Stimulated activated CD4-positive, alpha-beta T cell treated with anti-CD3 and anti-CD28 coated beads, Interleukin-1b, Interleukin-23, amount 100 ng/mL, for 48 hours (primary cell): ENCODE results near the gene ACO1.

Experiments used
- DNase-seq: peaks from one replicate; pipeline ENCODE4 v3.0.0-alpha.2; 2020

Gene ACO1

DNA sequence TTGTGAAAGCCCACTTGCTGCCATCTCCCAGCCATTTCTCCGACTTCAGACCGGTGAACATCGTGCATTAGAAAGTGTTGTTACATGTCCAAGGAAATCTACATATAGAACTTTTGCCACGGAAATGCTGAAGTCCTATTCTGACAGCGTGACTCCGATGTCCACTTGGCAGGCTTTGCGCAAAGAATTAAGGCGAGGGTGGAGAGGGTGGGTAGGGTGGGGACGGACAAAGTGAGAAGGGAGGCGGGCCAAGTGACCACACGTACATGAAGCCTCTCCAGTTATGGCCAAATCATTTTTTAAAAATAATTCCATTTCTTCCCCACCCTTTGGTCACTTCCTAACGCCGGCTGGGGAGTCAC lies 460 bp upstream of the ACO1 start:
- no peak for DNase-seq

DNA sequence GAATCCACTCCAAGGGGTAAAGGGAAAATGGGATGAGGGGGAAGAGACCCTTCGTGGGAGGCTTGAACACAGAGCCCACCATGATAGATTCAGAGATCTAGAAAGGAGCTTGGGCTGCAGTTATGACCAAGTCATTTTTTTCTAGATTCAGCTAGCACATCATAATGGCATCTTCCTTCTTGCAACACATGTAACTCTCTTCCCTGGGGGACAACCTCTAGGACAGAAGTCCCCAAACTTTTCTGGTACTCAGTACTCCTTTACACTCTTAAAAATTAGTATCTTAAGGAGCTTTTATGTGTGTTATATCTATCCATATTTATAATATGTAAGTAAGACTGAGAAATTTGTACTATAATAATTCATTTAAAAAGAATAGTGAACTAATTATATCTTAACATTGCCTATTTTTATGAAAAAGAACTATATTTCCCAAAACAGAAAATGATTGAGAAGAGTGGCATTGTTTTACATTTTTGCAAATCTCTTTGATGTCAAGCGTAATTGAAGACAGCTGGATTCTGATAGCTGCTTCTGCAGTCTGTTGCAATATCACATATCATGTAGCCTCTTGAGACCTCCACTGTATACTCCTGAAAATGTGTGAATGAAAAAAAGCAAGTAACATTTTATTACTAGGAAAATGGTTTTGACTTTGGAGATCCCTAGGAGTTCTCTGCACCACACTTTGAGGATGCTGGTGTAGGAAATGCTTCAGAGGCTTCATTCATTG lies 875 bp downstream of the ACO1 start:
- no peak for DNase-seq

DNA sequence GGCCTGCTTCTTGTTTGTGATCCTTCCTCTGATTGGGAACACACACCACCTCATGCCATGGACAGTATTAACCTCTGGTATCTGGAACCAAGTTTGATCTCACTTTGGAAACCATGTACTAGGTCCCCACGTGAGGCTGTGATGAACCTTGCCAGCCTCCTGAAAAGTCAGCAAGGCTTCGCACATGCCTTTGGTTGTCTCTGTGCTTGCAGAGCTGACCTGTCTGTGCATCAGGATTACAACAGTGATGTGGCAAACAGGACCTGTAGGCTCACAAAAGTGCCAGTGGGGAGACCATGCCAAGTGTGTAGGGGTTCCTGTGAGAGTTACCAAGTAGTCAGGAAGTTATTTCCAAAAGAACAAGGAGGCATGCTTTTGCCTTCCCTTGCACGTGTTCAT lies 1.4 kb downstream of the ACO1 start:
- no peak for DNase-seq

- DNase-seq: no peak
Measured at GRCh38 chr9:32387256-32387655, 2.8 kb downstream of the ACO1 start.

- DNase-seq: no peak
Measured at GRCh38 chr9:32389365-32389764, 4.9 kb downstream of the ACO1 start.

DNA sequence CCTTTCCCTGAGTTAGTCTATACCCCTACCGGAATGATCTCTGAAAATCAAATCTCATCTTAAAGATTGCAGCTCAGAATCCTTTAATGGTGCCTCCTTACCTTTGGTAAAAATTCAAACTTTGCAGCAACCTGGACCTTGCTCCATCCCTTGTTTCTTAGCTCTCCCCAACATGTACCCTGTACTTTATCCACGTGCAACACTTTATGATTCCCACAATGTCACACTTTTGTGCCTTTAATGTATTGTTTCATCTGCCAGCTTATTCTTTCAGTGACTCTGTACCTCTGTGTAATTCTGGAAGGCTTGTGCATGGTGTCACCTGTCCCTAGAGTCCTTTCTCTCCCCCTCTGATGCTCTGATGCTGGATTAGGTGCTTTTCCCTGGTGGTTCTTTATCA lies 9.5 kb downstream of the ACO1 start:
- DNase-seq: no peak

DNA sequence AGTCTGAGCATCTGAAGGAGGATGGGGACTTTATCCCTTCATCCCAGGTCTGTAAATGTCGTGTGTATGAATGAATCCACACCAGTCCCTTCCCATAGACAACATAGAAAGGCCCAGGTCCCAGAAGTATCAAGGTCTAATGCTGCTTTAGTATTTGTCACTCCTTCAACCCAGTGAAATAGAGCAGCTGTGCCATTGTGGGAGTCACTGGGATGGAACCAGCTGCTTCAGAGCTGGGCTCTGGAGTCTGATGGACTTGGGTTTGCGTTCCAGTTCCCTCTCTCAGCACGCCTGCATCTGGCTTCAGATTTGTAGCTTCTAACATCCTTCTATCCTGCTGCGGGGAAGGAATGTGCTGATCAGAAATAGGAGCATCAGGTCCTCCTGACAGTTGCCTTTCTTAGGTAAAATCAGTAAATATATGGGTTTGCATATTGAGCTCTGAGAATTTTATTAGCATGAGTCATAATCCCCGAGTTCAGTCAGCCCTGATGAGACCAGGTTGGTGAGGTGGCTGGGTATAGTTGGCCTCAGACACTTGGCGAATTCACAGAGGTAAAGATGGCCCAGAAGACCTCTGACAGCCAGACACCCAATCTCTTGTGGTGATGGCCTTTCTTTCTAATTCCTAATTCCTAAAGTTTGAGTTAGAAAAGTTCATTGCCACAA lies 10.1 kb downstream of the ACO1 start:
- no peak for DNase-seq

DNA sequence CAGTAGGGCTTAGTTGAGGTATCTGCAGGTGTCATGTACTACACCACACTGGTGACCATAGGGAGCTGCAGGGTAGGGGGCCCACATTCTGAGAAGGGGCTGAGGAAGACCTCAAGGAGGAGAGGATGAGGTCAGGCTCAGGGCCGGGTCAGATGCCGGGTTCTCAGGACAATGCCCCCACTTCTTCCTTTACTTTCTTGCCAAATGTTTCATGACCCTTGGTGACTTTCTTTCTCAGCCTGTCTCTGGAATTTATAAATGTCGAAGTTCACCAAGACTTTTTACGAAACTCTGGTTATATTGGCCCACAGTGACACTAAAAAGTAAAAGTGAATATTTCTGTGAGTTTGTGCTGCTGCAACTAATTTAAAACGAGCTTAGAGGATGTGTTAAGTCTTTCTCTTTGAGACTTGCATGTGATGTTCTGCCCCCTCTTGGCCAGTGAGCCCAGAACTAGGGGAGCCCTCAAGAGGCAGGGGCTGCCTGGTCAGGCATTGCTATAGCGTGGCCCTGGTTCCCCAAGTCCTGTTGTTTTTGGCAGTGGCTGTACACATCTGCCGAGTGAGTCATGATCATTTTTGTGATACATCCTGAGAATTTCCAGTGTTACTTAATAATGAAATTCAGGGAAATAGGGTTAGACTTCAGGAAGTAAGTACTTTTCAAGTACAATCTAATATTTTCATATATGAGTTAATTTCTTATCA lies 11.2 kb downstream of the ACO1 start:
- DNase-seq: no peak

DNA sequence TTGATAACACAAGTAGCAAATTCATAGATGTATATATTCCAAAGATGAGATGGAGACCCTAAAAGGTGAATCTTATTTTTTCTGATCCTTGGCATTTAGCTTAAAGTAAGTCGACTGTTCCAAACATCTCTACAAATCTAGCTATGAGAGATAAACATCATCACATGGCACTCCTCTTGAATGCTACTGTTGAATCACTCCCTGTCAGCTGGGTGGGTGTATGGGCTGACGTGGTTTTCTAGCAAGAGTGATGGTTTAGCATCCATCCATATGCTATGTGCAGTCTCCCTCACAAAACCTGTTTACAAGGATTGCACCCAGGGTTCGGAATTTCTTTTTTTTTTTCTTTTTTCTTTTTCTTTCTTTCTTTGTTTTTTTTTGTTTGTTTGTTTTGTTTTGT lies 13.8 kb downstream of the ACO1 start:
- DNase-seq: no peak

GRCh38 chr9:32399110-32399815 lies 14.8 kb downstream of the ACO1 start:
- DNase-seq: no peak

DNA sequence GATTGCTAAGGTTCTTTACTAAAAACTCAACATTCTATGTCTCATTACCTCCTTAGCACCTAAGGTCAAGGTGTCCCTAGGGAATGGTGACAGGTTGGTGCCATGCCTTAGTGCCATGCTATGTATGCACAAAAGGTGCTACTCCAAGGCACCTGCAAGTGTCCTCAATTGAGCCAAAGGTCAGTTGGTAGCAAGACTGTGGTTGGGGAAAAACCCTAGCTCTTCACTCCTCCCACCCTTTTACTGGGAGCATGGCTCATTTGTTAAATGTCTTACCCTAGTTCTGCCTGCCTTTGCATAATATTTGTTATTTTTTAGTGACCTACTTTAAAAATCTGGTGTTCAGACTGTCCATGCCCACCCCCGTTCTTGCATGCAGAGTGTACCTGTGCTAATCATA lies 17.0 kb downstream of the ACO1 start:
- DNase-seq: no peak

DNA sequence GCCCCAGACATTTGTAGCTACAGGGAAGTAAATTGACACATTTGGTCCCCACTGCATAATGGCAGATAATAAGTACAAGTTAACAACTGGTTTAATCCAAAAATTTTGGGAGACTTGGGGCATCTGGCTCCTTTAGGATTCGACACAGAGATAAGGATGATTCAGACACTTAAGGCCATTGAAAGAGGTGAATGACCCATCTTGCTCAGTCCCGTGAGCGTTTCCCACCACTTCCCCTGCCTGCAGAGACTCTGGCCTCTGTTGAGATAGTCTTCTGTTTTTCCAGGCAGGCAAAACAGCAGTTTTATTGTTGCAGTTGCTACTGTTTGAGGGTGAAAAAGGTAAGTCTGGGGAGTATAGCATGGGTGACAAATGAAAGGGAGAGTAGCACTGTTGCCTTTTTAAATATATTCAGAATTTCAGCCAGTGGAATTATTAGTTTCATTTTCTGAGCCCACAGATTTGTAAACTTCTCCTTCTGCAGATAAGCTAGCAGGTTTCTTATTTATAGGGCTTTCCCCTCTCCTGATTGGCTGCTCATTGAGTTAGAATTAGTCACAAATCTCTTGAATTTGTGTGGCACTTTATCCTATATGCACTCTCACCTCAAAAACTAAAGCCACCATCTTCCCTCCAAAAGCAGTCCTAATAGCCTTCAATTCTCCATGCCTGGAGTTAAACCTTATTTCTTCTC lies 19.3 kb downstream of the ACO1 start:
- no peak for DNase-seq

- DNase-seq: no peak
Measured at GRCh38 chr9:32404402-32404801, 20.0 kb downstream of the ACO1 start.

DNA sequence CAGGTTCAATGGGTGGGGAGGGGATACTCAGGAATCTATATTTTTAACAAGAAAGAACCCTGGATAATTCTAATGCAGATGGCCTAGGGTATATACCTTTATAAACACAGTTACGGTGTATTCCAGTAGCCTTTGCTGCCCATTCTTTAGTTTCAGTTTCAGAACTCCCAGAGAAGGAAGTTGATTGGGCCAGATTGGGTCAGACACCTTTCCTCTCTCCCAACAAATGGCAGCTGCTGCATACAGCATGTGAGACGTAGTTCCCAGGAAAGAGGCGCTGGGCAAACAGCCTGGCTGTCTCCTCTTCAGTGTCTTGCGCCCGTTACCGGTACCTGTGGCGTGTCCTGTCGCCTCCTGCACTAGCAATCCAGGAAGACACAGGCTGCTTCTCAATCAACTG lies 20.4 kb downstream of the ACO1 start:
- DNase-seq: no peak

DNA sequence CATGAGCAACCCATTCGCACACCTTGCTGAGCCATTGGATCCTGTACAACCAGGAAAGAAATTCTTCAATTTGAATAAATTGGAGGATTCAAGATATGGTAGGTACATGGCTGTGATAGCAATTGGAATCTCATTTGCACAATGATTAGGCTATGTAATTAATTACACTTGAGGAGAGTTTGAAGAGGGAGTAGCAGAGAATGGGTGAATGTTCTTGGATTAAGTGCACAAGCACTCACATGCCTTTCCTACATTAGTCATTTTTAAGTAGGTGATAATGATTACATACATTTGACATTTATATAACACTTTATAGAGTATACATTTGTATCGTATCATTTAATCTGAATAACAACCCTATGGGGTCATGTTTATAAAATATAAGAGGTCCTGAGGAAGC lies 21.1 kb downstream of the ACO1 start:
- no peak for DNase-seq

- no peak for DNase-seq
Measured at GRCh38 chr9:32406046-32406445, 21.6 kb downstream of the ACO1 start.

GRCh38 chr9:32411753-32412152 lies 27.3 kb downstream of the ACO1 start:
- no peak for DNase-seq

DNA sequence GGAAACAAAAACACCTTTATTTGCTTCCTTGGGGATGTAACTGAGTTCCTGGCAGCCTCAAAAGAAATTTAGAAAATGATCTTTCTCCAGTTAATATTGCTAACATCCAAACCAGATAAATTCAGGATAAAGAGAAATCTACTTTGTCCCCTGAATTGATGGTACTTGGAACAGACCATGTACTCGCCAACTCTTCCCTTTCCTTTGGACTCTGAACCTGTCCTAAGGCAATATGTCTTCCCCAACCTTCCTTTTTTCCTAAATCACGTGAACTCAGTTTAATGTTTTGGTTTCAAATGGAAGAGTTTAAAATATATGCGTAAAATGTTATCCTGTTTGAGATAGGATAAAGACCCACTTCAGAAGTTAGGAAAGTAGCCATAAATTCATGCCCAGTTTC lies 28.0 kb downstream of the ACO1 start:
- DNase-seq: no peak

DNA sequence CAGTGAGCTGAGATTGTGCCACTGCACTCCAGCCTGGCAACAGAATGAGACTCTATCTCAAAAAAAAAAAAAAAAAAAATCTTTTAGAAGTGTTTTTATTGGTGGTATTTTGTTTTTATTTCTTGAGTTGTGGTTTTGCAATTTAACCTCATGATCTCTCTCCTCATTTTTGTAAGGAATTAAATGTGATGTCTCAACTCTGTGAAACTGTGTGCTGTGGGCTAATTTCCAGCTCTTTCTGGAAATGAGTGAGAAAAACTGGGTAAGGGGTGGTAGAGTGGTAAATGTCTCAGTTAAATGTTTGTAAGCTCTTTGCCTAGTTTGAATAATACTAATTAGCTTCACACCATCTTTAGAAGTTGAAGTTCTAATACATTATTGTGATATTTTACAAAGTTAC lies 29.0 kb downstream of the ACO1 start:
- DNase-seq: no peak

GRCh38 chr9:32414856-32415255 lies 30.4 kb downstream of the ACO1 start:
- no peak for DNase-seq

GRCh38 chr9:32419921-32420320 lies 35.5 kb downstream of the ACO1 start:
- DNase-seq: no peak

GRCh38 chr9:32422237-32422806 lies 37.9 kb downstream of the ACO1 start:
- no peak for DNase-seq

- no peak for DNase-seq
Measured at GRCh38 chr9:32423371-32423770, 38.9 kb downstream of the ACO1 start.
